OCI-LY7 (cell line): Measurements from ENCODE around the gene KREMEN2.

ENCODE experiments used
- CTCF ChIP-seq: fragments of 200-600 bp; sonication (generic); conservative IDR thresholded peaks from 2 replicates; pipeline ENCODE4 v1.5.1; 2014; ENCODE audit warnings: mild to moderate bottlenecking, antibody characterized with exemption, low read length, moderate library complexity, mixed read lengths
- EZH2phosphoT487 ChIP-seq: fragments of 200-600 bp; sonication (generic); IDR thresholded peaks from 2 replicates; pipeline ENCODE4 v1.6.1; 2018; ENCODE audit warnings: low read depth, borderline replicate concordance, mild to moderate bottlenecking, mixed run types, antibody characterized with exemption, low read length, moderate library complexity, mixed read lengths

DNA sequence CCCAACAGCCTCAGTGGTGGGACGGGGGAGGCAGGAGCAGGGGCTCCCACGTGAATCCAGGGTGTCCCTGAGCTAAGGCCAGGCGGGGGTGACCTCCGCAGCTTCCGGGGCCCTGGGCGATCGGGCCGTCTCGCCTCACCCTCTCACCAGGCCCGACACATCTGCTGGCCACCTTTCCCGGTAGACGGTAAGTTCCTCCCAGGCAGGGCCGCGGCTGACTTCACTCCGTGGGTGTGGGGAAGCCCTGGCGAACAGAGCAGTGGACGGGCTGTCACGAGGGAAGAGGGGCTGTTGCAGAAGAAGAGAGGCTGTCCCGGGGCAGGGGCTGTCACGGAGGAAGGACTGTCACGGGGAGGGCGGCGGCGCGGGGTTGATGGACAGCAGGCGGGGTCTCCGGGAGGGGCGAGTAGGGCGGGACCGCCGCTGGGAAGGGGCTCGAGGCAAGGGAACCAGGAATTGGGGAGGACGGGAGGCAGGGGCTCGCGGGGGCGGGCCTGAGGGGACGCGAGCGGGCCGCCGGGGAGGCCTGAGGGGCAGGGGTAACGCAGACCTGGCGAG is 15.7 kb downstream of the KREMEN2 start:
- TF ChIP-seq EZH2phosphoT487 (no peak), CTCF (no peak)
